Progenitor cell of endocrine pancreas (in vitro differentiated cells): Measurements from ENCODE around the gene OSBPL1A. TPM values are rescaled to one million over a fixed set of nuclear protein-coding genes. Genes with fewer than 3 reads are reported as not detected.

Source experiments
- DNase-seq: peaks from one replicate; pipeline ENCODE4 v3.0.0; 2021; ENCODE audit warnings: low spot score; ENCODE audit not compliant: unreplicated experiment
- H3K27ac Mint-ChIP-seq: 2 replicates; pipeline ENCODE4 v1.8.0; 2021; ENCODE audit warnings: mild to moderate bottlenecking, moderate library complexity, mixed read lengths
- H3K27me3 Mint-ChIP-seq: 2 replicates; pipeline ENCODE4 v1.8.0; 2021; ENCODE audit warnings: mixed read lengths
- H3K36me3 Mint-ChIP-seq: 2 replicates; pipeline ENCODE4 v1.8.0; 2022; ENCODE audit warnings: mixed read lengths; ENCODE audit not compliant: insufficient read depth
- H3K4me1 Mint-ChIP-seq: 2 replicates; pipeline ENCODE4 v1.8.0; 2021; ENCODE audit warnings: low read depth, mixed read lengths
- H3K4me3 Mint-ChIP-seq: 2 replicates; pipeline ENCODE4 v1.8.0; 2021; ENCODE audit warnings: low read depth, mild to moderate bottlenecking, moderate library complexity, mixed read lengths
- H3K9me3 Mint-ChIP-seq: 2 replicates; pipeline ENCODE4 v1.8.0; 2021; ENCODE audit warnings: low read depth, mixed read lengths
- CTCF ChIP-seq: fragments of 200-600 bp; sonication (generic); IDR thresholded peaks from one replicate; pipeline ENCODE4 v1.5.0; 2021; ENCODE audit warnings: antibody characterized with exemption, mild to moderate bottlenecking; ENCODE audit not compliant: unreplicated experiment
- total RNA-seq: library from RNA; stranded (reverse); gene quantifications from 2 replicates; pipeline ENCODE4 v1.2.1, GENCODE V29; 2021

OSBPL1A gene
- total RNA-seq, 1 donor from 2014 or later: 15.0 TPM

GRCh38 chr18:24118750-24119577 lies 278.7 kb downstream of the OSBPL1A start:
- Mint-ChIP-seq H3K27ac (no peak overlapping the region), H3K36me3 (peaks cover 8% of the 10 kb centered on the region), H3K9me3 (no peaks in the 10 kb centered on the region)

GRCh38 chr18:24115628-24116027 lies 282.0 kb downstream of the OSBPL1A start:
- no peaks in the 10 kb centered on the region for H3K9me3 Mint-ChIP-seq
- no peak overlapping the region for H3K27ac Mint-ChIP-seq
- peaks cover 35% of the 10 kb centered on the region for H3K4me1 Mint-ChIP-seq
- TF ChIP-seq CTCF: no peak
- peaks cover 6% of the 10 kb centered on the region for H3K36me3 Mint-ChIP-seq
- H3K27me3 Mint-ChIP-seq: no peaks in the 10 kb centered on the region
- H3K4me3 Mint-ChIP-seq: no peak overlapping the region
- no peak for DNase-seq

More at GRCh38 chr18:24118750-24119577, 278.7 kb downstream of the OSBPL1A start:
- DNase-seq: peak; percentile 50
- Mint-ChIP-seq H3K4me3 (no peak overlapping the region), H3K4me1 (peaks cover 15% of the 10 kb centered on the region), H3K27me3 (no peaks in the 10 kb centered on the region)
- peak; percentile 96 for TF ChIP-seq CTCF

GRCh38 chr18:24114924-24115549 lies 282.6 kb downstream of the OSBPL1A start:
- no peak for TF ChIP-seq CTCF
- no peak overlapping the region for H3K4me3 Mint-ChIP-seq
- peaks cover 35% of the 10 kb centered on the region for H3K4me1 Mint-ChIP-seq
- H3K27ac Mint-ChIP-seq: no peak overlapping the region
- H3K36me3 Mint-ChIP-seq: peaks cover 3% of the 10 kb centered on the region
- H3K9me3 Mint-ChIP-seq: no peaks in the 10 kb centered on the region
- DNase-seq: no peak
- no peaks in the 10 kb centered on the region for H3K27me3 Mint-ChIP-seq

- Mint-ChIP-seq H3K36me3 (no peaks in the 10 kb centered on the region), H3K27me3 (no peaks in the 10 kb centered on the region), H3K27ac (peak overlapping the region; percentile 96), H3K4me3 (peak overlapping the region; percentile 54), H3K4me1 (peaks cover 37% of the 10 kb centered on the region), H3K9me3 (no peaks in the 10 kb centered on the region)
- TF ChIP-seq CTCF: no peak
- peak; percentile 43 for DNase-seq
Measured at GRCh38 chr18:24112874-24113615, 284.6 kb downstream of the OSBPL1A start.

GRCh38 chr18:24112464-24112863 lies 285.2 kb downstream of the OSBPL1A start:
- Mint-ChIP-seq H3K36me3 (no peaks in the 10 kb centered on the region), H3K4me1 (peaks cover 39% of the 10 kb centered on the region), H3K9me3 (no peaks in the 10 kb centered on the region), H3K27me3 (no peaks in the 10 kb centered on the region), H3K27ac (peak overlapping the region; percentile 96), H3K4me3 (no peak overlapping the region)
- DNase-seq: no peak
- TF ChIP-seq CTCF: no peak
